ENCODE data around the gene EMILIN1.

DNA sequence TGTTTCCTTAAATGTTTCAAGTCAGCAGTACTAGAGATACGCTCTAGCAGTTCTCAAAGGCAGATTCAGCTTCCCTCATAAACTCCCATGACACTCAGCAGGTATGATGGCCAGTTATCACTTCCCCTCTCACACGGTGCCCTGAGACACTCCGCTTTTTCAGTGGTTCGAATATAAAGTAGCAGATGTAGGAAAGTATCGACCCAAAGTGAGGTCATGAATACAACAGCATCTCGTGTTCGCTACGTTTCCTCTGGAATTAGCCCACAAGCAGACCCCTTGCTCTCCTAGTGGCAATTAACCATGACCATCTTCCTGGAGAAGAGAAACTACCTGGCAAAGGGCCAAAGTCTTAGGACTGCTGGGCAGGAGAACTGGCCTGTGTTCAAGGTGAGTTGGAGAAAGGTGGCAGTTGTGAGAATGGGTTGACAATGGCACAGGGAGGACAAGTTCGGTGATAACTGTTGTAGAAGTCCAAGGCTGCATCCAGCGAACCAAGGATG, 36.2 kb upstream of the EMILIN1 start:
- TF ChIP-seq, protein P1, sequence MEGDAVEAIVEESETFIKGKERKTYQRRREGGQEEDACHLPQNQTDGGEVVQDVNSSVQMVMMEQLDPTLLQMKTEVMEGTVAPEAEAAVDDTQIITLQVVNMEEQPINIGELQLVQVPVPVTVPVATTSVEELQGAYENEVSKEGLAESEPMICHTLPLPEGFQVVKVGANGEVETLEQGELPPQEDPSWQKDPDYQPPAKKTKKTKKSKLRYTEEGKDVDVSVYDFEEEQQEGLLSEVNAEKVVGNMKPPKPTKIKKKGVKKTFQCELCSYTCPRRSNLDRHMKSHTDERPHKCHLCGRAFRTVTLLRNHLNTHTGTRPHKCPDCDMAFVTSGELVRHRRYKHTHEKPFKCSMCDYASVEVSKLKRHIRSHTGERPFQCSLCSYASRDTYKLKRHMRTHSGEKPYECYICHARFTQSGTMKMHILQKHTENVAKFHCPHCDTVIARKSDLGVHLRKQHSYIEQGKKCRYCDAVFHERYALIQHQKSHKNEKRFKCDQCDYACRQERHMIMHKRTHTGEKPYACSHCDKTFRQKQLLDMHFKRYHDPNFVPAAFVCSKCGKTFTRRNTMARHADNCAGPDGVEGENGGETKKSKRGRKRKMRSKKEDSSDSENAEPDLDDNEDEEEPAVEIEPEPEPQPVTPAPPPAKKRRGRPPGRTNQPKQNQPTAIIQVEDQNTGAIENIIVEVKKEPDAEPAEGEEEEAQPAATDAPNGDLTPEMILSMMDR (IDR thresholded peaks at IDR 0.05; ENCODE audit: control extremely low read depth in 1 of 3, insufficient read depth in 1 of 3, low read depth in 1 of 3, low read length in 3 of 3): no peak
- TF ChIP-seq CHD1 (IDR thresholded peaks at IDR 0.05; ENCODE audit: low read depth, low read length): no peak

Data from H1 (cell line).